A549 (cell line): ENCODE data around the gene MYDGF.

ENCODE experiments used
- CTCF ChIP-seq: fragments of >200 bp; sonication (Bioruptor Twin); formaldehyde crosslinking; IDR thresholded peaks from 3 replicates; pipeline ENCODE4 v1.5.1; 2016
- POLR2AphosphoS2 ChIP-seq: conservative IDR thresholded peaks from 2 replicates; pipeline ENCODE4 v1.6.1; 2012; ENCODE audit warnings: low read length, improper control_type of control experiment, inconsistent platforms

GRCh38 chr19:4713384-4713951 lies 43.3 kb upstream of the MYDGF start:
- TF ChIP-seq CTCF (no peak), POLR2AphosphoS2 (no peak)
